SK-N-SH (cell line): ENCODE results near the gene STK32C. TPM values are rescaled to one million over a fixed set of nuclear protein-coding genes. Genes with fewer than 3 reads are reported as not detected.

Source experiments
- CTCF ChIA-PET: fragments of 300-600, 350-600 bp; formaldehyde crosslinking; extraction: SDS; loops from one replicate; lab custom pipeline; 2021; lab: Yijun Ruan, JAX
- POLR2A ChIA-PET: fragments of 350-600 bp; sonication (Branson Sonifier 250); formaldehyde crosslinking; extraction: SDS; loops from one replicate; lab custom pipeline; 2020; ENCODE audit warnings: antibody characterized with exemption, inconsistent platforms; lab: Yijun Ruan, JAX
- DNase-seq: peaks from one replicate; pipeline ENCODE4 v3.0.0; 2012
- H2AFZ ChIP-seq: fragments of 200-600 bp; sonication (generic); 2 replicates; pipeline ENCODE4 v1.8.1; 2016; ENCODE audit warnings: antibody characterized with exemption, mild to moderate bottlenecking, low read depth
- H3F3A ChIP-seq: fragments of 200-600 bp; sonication (generic); replicated peaks from 2 replicates; pipeline ENCODE3; 2016; ENCODE audit warnings: antibody characterized with exemption, mild to moderate bottlenecking; ENCODE audit not compliant: insufficient read depth
- H3K27ac ChIP-seq, 2 experiments: fragments of 200-500 bp in 1 of 2; fragments of 200-600 bp in 1 of 2; sonication (Bioruptor generic) in 1 of 2; sonication (generic), shearing (Covaris generic) in 1 of 2; 2 replicates each; pipeline versions ENCODE4 v1.5.1 to v1.6.1; 2014 to 2016; ENCODE audit warnings: low read depth in 2 of 2, inconsistent platforms in 1 of 2, low read length in 1 of 2, mild to moderate bottlenecking in 1 of 2, mixed read lengths in 1 of 2
- H3K27me3 ChIP-seq: fragments of 200-600 bp; sonication (generic), shearing (Covaris generic); 2 replicates; pipeline ENCODE4 v1.6.1; 2016; ENCODE audit warnings: mixed run types; ENCODE audit not compliant: insufficient read depth
- H3K36me3 ChIP-seq, 2 experiments: fragments of 200-500 bp in 1 of 2; fragments of 200-600 bp in 1 of 2; sonication (Bioruptor generic) in 1 of 2; sonication (generic) in 1 of 2; replicated peaks in 1 of 2; 2 replicates each; pipeline versions ENCODE3 to v1.5.1; 2014 to 2016; ENCODE audit warnings: low read length in 1 of 2, mild to moderate bottlenecking in 1 of 2; ENCODE audit not compliant: insufficient read depth in 2 of 2, control insufficient read depth in 1 of 2
- H3K4me1 ChIP-seq, 2 experiments: fragments of 200-500 bp in 1 of 2; fragments of 200-600 bp in 1 of 2; sonication (Bioruptor generic) in 1 of 2; sonication (generic), shearing (Covaris generic) in 1 of 2; 2 replicates each; pipeline versions ENCODE4 v1.5.1 to v1.6.1; 2014 to 2016; ENCODE audit warnings: low read depth in 1 of 2, low read length in 1 of 2, mixed run types in 1 of 2; ENCODE audit not compliant: insufficient read depth in 2 of 2, control insufficient read depth in 1 of 2
- H3K4me2 ChIP-seq: fragments of 200-600 bp; sonication (generic), shearing (Covaris generic); 2 replicates; pipeline ENCODE4 v1.6.1; 2017; ENCODE audit warnings: mixed run types
- H3K4me3 ChIP-seq, 2 experiments: fragments of 200-500 bp in 1 of 2; fragments of 200-600 bp in 1 of 2; sonication (Bioruptor generic) in 1 of 2; sonication (generic), shearing (Covaris generic) in 1 of 2; 2 replicates each; pipeline versions ENCODE4 v1.5.1 to v1.8.1; 2014 to 2016; ENCODE audit warnings: low read depth in 2 of 2, inconsistent platforms in 1 of 2, low read length in 1 of 2, mild to moderate bottlenecking in 1 of 2, mixed read lengths in 1 of 2, moderate library complexity in 1 of 2
- H3K79me2 ChIP-seq: fragments of 200-600 bp; sonication (generic); 2 replicates; pipeline ENCODE4 v1.8.1; 2017; ENCODE audit warnings: mild to moderate bottlenecking; ENCODE audit not compliant: insufficient read depth
- H3K9ac ChIP-seq: fragments of 200-600 bp; sonication (generic); 2 replicates; pipeline ENCODE4 v1.6.1; 2017; ENCODE audit warnings: mixed run types
- H3K9me2 ChIP-seq: fragments of 200-600 bp; sonication (generic); 2 replicates; pipeline ENCODE4 v1.6.1; 2017; ENCODE audit warnings: mixed run types
- H3K9me3 ChIP-seq: fragments of 200-600 bp; sonication (generic); 2 replicates; pipeline ENCODE4 v1.6.1; 2017; ENCODE audit warnings: mixed run types, mild to moderate bottlenecking, moderate library complexity
- H4K20me1 ChIP-seq: fragments of 200-600 bp; sonication (generic); 2 replicates; pipeline ENCODE4 v1.6.1; 2017; ENCODE audit warnings: mild to moderate bottlenecking, mixed run types; ENCODE audit not compliant: insufficient read depth
- CHD2 ChIP-seq: fragments of 150-350 bp; IDR thresholded peaks from 2 replicates; pipeline ENCODE4 v1.6.1; 2018; ENCODE audit warnings: low read length; ENCODE audit not compliant: partially characterized antibody
- CTCF ChIP-seq: fragments of 200-600 bp; sonication (generic); IDR thresholded peaks from 2 replicates; pipeline ENCODE4 v1.6.1; 2017; ENCODE audit warnings: antibody characterized with exemption, mild to moderate bottlenecking, moderate library complexity
- EP300 ChIP-seq, 2 experiments: IDR thresholded peaks; 2 replicates each; pipeline versions ENCODE4 v1.4.0 to v1.6.1; 2012; ENCODE audit warnings: borderline replicate concordance in 1 of 2, low read depth in 1 of 2, low read length in 1 of 2
- EZH2phosphoT487 ChIP-seq: fragments of 200-600 bp; sonication (generic); IDR thresholded peaks from 2 replicates; pipeline ENCODE4 v1.6.1; 2017; ENCODE audit warnings: low read depth, mixed run types, mild to moderate bottlenecking, antibody characterized with exemption, moderate library complexity, borderline replicate concordance
- FOXM1 ChIP-seq: IDR thresholded peaks from 2 replicates; pipeline ENCODE4 v1.4.0; 2012; ENCODE audit warnings: low read depth, mild to moderate bottlenecking
- GABPA ChIP-seq: IDR thresholded peaks from 2 replicates; pipeline ENCODE4 v1.4.0; 2012; ENCODE audit warnings: low read depth, mild to moderate bottlenecking
- JUND ChIP-seq: IDR thresholded peaks from 2 replicates; pipeline ENCODE4 v1.4.0; 2012
- NFIC ChIP-seq: IDR thresholded peaks from 2 replicates; pipeline ENCODE4 v1.4.0; 2012; ENCODE audit warnings: borderline replicate concordance
- NRF1 ChIP-seq: IDR thresholded peaks from 2 replicates; pipeline ENCODE4 v1.6.1; 2012; ENCODE audit warnings: low read depth, mild to moderate bottlenecking, low read length
- PBX3 ChIP-seq: IDR thresholded peaks from 2 replicates; pipeline ENCODE4; 2012
- POLR2AphosphoS5 ChIP-seq: IDR thresholded peaks from 2 replicates; pipeline ENCODE4 v1.6.1; 2012; ENCODE audit warnings: low read depth, low read length
- RAD21 ChIP-seq: IDR thresholded peaks from 2 replicates; pipeline ENCODE4 v1.6.1; 2012; ENCODE audit warnings: mild to moderate bottlenecking, low read length
- RCOR1 ChIP-seq: fragments of 150-350 bp; IDR thresholded peaks from 2 replicates; pipeline ENCODE4 v1.6.1; 2017; ENCODE audit warnings: antibody characterized with exemption, low read length
- RFX5 ChIP-seq: IDR thresholded peaks from 2 replicates; pipeline ENCODE4 v1.6.1; 2012; ENCODE audit warnings: mild to moderate bottlenecking, improper control_type of control experiment, low read length
- RXRA ChIP-seq: IDR thresholded peaks from 2 replicates; pipeline ENCODE4 v1.4.0; 2012; ENCODE audit warnings: low read depth, mild to moderate bottlenecking, borderline replicate concordance
- SMC3 ChIP-seq: IDR thresholded peaks from 2 replicates; pipeline ENCODE4 v1.6.1; 2012; ENCODE audit warnings: low read depth, low read length, improper control_type of control experiment
- TCF12 ChIP-seq: IDR thresholded peaks from 2 replicates; pipeline ENCODE4 v1.4.0; 2012
- TEAD4 ChIP-seq: IDR thresholded peaks from 2 replicates; pipeline ENCODE4 v1.4.0; 2012; ENCODE audit warnings: mild to moderate bottlenecking, borderline replicate concordance; ENCODE audit not compliant: insufficient read depth
- USF2 ChIP-seq: fragments of 150-350 bp; IDR thresholded peaks from 2 replicates; pipeline ENCODE4 v1.6.1; 2017; ENCODE audit warnings: antibody characterized with exemption, low read length, low read depth, borderline replicate concordance
- ZBTB33 ChIP-seq: IDR thresholded peaks from 2 replicates; pipeline ENCODE4 v1.4.0; 2012; ENCODE audit warnings: low read depth, borderline replicate concordance
- WGBS: methylation state at CpG from one replicate; pipeline ENCODE4 v1.1.6; 2017; ENCODE audit warnings: low lambda C conversion rate; 5-methylcytosine and 5-hydroxymethylcytosine counted together
- polyA plus RNA-seq, 3 experiments: library from polyadenylated mRNA; depleted of rRNA; stranded (reverse); fragments of >200 nt; gene quantifications; 2 replicates each; pipeline ENCODE4 v1.2.3, GENCODE V29; 2012

STK32C gene
- polyA plus RNA-seq, 1 of the 3 experiments (the other 2 are of a cell fraction): 27.8 TPM

- Histone ChIP-seq H3K79me2 (no peaks in the 10 kb centered on the region), H3F3A (no peaks in the 10 kb centered on the region), H3K9me2 (no peaks in the 10 kb centered on the region), H3K36me3 (no peaks in the 10 kb centered on the region), H3K4me3 (no peak overlapping the region), H3K9ac (no peak overlapping the region), H4K20me1 (no peaks in the 10 kb centered on the region), H3K27ac (no peak overlapping the region; a peak in 1 of 4 replicates), H3K4me1 (peaks cover 0 to 15% of the 10 kb centered on the region in 2 experiments; a peak in 1 of 4 replicates), H3K27me3 (no peaks in the 10 kb centered on the region), H3K4me2 (no peak overlapping the region), H3K9me3 (no peaks in the 10 kb centered on the region), H2AFZ (no peak overlapping the region)
- WGBS: 58% methylated on average over 4 of the region's 5 CpGs
- TF ChIP-seq PBX3 (no peak), FOXM1 (no peak), JUND (no peak), ZBTB33 (no peak), NRF1 (no peak), RFX5 (no peak), RCOR1 (no peak), NFIC (no peak), CTCF (no peak), USF2 (no peak), CHD2 (no peak), EZH2phosphoT487 (no peak), RXRA (no peak), POLR2AphosphoS5 (no peak), TCF12 (no peak), SMC3 (no peak), RAD21 (no peak), GABPA (no peak), TEAD4 (no peak), EP300 (IDR thresholded peaks at IDR 0.05; ENCODE audit: borderline replicate concordance in 1 of 2, low read depth in 1 of 2, low read length in 1 of 2) (no peak)
- ChIA-PET CTCF (no interaction called here), POLR2A (no interaction called here)
- no peak for DNase-seq
Measured at GRCh38 chr10:132256866-132257265, 50.9 kb downstream of the STK32C start.
